Testis (tissue), 2 donors: Measurements from ENCODE around the gene ZNF628.

Experiments
- POLR2A ChIP-seq: fragments of 450-650 bp; IDR thresholded peaks from one replicate; pipeline ENCODE4 v1.6.1; 2017; ENCODE audit warnings: antibody characterized with exemption, mild to moderate bottlenecking, moderate library complexity
- TF ChIP-seq, protein P1 (sequence below), 3 experiments: fragments of 450-650 bp in 2 of 3; fragments of 200-600 bp in 1 of 3; sonication (generic) in 1 of 3; IDR thresholded peaks; one replicate each; pipeline ENCODE4 v1.5.1; 2016 to 2019; ENCODE audit warnings: antibody characterized with exemption in 3 of 3, mild to moderate bottlenecking in 2 of 3, moderate library complexity in 1 of 3

DNA sequence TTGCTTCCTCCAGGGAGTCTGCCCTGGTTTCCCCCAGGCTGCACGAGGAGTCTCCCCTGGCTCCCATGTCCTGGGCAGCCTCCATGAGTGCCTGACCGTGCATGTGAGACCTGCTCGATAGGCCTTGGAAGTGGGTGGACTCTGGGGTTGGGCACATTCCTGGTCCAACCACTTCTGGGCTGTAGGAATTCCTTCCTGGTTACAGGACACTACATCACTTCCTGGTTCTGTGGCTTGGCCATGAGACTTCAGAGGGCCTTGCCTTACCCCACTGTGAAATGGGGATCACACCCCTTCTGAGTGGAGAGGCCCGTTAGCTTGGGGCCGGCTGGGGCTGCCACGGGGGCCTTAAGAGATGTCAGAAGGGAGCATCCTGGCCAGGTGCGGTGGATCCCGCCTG is 4.0 kb upstream of the ZNF628 start:
- TF ChIP-seq, protein P1, sequence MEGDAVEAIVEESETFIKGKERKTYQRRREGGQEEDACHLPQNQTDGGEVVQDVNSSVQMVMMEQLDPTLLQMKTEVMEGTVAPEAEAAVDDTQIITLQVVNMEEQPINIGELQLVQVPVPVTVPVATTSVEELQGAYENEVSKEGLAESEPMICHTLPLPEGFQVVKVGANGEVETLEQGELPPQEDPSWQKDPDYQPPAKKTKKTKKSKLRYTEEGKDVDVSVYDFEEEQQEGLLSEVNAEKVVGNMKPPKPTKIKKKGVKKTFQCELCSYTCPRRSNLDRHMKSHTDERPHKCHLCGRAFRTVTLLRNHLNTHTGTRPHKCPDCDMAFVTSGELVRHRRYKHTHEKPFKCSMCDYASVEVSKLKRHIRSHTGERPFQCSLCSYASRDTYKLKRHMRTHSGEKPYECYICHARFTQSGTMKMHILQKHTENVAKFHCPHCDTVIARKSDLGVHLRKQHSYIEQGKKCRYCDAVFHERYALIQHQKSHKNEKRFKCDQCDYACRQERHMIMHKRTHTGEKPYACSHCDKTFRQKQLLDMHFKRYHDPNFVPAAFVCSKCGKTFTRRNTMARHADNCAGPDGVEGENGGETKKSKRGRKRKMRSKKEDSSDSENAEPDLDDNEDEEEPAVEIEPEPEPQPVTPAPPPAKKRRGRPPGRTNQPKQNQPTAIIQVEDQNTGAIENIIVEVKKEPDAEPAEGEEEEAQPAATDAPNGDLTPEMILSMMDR (IDR thresholded peaks at IDR 0.05), result no peak
- TF ChIP-seq POLR2A, result no peak
